Naive thymus-derived CD4-positive, alpha-beta T cell (primary cell): ENCODE data around the gene SPARC. TPM values are rescaled to one million over a fixed set of nuclear protein-coding genes. Genes with fewer than 3 reads are reported as not detected.

ENCODE experiments used
- ATAC-seq: fragments of 150-1000 bp; cut with Tn5 transposase; 2 replicates; pipeline ENCODE4 v1.10.0; 2021; ENCODE audit warnings: mild to moderate bottlenecking, moderate library complexity
- CTCF ChIA-PET: fragments of 350-600 bp; sonication (Branson Sonifier 250); formaldehyde crosslinking; loops from one replicate; lab custom pipeline; 2021; ENCODE audit warnings: antibody characterized with exemption; lab: Charles Lee
- POLR2A ChIA-PET: fragments of 350-600 bp; sonication (Branson Sonifier 250); formaldehyde crosslinking; loops from one replicate; lab custom pipeline; 2021; ENCODE audit warnings: antibody characterized with exemption, inconsistent platforms; lab: Charles Lee
- DNase-seq, 9 donors: peaks; one replicate each; pipeline versions ENCODE4 v3.0.0 to v3.0.0-alpha.2; 2020 to 2022; ENCODE audit warnings: mixed read lengths in 1 of 9
- H3K27ac ChIP-seq: one replicate; pipeline ENCODE4 v1.7.0; 2013; ENCODE audit warnings: mild to moderate bottlenecking, low read depth, low read length, moderate library complexity
- H3K27me3 ChIP-seq, 2 donors: one replicate each; pipeline ENCODE4 v1.7.0; 2013; ENCODE audit warnings: low read length in 2 of 2, mild to moderate bottlenecking in 2 of 2, moderate library complexity in 2 of 2; ENCODE audit not compliant: control insufficient read depth in 2 of 2, insufficient read depth in 2 of 2
- H3K36me3 ChIP-seq, 3 experiments: 1 replicate in 2 of 3; 2 replicates in 1 of 3; pipeline ENCODE4 v1.7.0; 2013; ENCODE audit warnings: low read length in 3 of 3, mild to moderate bottlenecking in 3 of 3, moderate library complexity in 1 of 3; ENCODE audit not compliant: insufficient read depth in 3 of 3, control insufficient read depth in 2 of 3
- H3K4me1 ChIP-seq, 2 donors: one replicate each; pipeline ENCODE4 v1.7.0; 2013; ENCODE audit warnings: low read length in 2 of 2, mild to moderate bottlenecking in 2 of 2, moderate library complexity in 1 of 2; ENCODE audit not compliant: control insufficient read depth in 2 of 2, insufficient read depth in 2 of 2
- H3K4me3 ChIP-seq: 2 replicates; pipeline ENCODE4 v1.7.0; 2013; ENCODE audit warnings: mild to moderate bottlenecking, low read length
- H3K9me3 ChIP-seq, 3 experiments: 1 replicate in 2 of 3; 2 replicates in 1 of 3; pipeline ENCODE4 v1.7.0; 2013; ENCODE audit warnings: low read length in 3 of 3; ENCODE audit not compliant: control insufficient read depth in 2 of 3
- H3K27ac Mint-ChIP-seq, 9 donors: one replicate each; pipeline ENCODE4 v1.8.0; 2020 to 2022; ENCODE audit warnings: mixed read lengths in 9 of 9, mild to moderate bottlenecking in 8 of 9, moderate library complexity in 5 of 9, inconsistent platforms in 2 of 9
- H3K27me3 Mint-ChIP-seq, 5 donors: one replicate each; pipeline ENCODE4 v1.8.0; 2021 to 2022; ENCODE audit warnings: mixed read lengths in 5 of 5, mild to moderate bottlenecking in 1 of 5
- H3K36me3 Mint-ChIP-seq, 5 donors: one replicate each; pipeline ENCODE4 v1.8.0; 2020 to 2022; ENCODE audit warnings: mixed read lengths in 5 of 5, mild to moderate bottlenecking in 3 of 5, inconsistent platforms in 1 of 5
- H3K4me1 Mint-ChIP-seq, 7 donors: one replicate each; pipeline ENCODE4 v1.8.0; 2020 to 2022; ENCODE audit warnings: mixed read lengths in 7 of 7, mild to moderate bottlenecking in 3 of 7, inconsistent platforms in 1 of 7
- H3K4me3 Mint-ChIP-seq, 10 donors: one replicate each; pipeline ENCODE4 v1.8.0; 2020 to 2022; ENCODE audit warnings: mild to moderate bottlenecking in 10 of 10, mixed read lengths in 10 of 10, moderate library complexity in 6 of 10, inconsistent platforms in 2 of 10
- H3K9me3 Mint-ChIP-seq, 11 donors: one replicate each; pipeline ENCODE4 v1.8.0; 2020 to 2022; ENCODE audit warnings: mixed read lengths in 11 of 11, mild to moderate bottlenecking in 4 of 11, inconsistent platforms in 1 of 11, moderate library complexity in 1 of 11
- intact Hi-C, 2 donors: fragments of 100-400 bp; cut with micrococcal nuclease; formaldehyde crosslinking; loops; one replicate each; pipeline ENCODE4 v1.15.1; 2023
- polyA plus RNA-seq, 2 donors: library from polyadenylated mRNA; unstranded; fragments of 300-500 nt; fragmentation: Illumina TruSeq; gene quantifications; one replicate each; pipeline ENCODE4 v1.2.3, GENCODE V29; 2021
- total RNA-seq, 6 experiments: library from RNA in 5 of 6; stranded (reverse) in 5 of 6; gene quantifications; 1 replicate in 5 of 6; 2 replicates in 1 of 6; pipeline ENCODE4 v1.2.3 and lab custom pipeline; 2021 to 2026

The SPARC gene
- total and polyA plus RNA-seq, 7 experiments from 2014 or later = 0.30 to 14.5 (median 0.62) TPM; not detected in 2

DNA sequence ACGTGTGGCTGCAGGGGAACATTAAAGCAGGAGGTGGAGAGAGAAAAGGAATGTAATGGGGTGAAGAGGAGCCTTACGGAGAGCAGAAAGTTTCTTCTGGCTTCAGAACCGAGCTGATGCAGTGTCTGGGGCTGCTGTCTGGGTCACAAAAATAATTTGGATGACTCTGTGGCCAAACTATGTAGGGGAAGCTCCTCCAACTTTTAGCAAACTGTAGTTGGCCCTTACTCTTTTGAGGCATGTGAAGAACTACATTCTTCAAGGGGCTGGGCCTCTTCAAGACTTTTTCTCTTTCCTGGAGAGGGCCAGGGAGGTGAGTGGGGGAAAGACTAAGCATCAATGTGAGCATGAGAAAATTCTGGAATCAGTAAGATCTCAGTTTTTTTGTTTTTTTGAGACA lies 31.9 kb upstream of the SPARC start:
- Mint-ChIP-seq H3K27me3 (peaks cover 0 to 5% (median 0%) of the 10 kb centered on the region in 5 donors), H3K9me3 (peaks cover 0 to 6% (median 0%) of the 10 kb centered on the region in 11 donors), H3K4me1 (peaks cover 0 to 11% (median 0%) of the 10 kb centered on the region in 7 donors), H3K4me3 (no peak overlapping the region), H3K27ac (no peak overlapping the region), H3K36me3 (peaks cover 0 to 12% (median 3%) of the 10 kb centered on the region in 5 donors)
- Histone ChIP-seq H3K4me3 (no peak overlapping the region), H3K27ac (no peak overlapping the region), H3K36me3 (no peaks in the 10 kb centered on the region), H3K4me1 (no peaks in the 10 kb centered on the region), H3K9me3 (no peaks in the 10 kb centered on the region), H3K27me3 (no peaks in the 10 kb centered on the region)
- intact Hi-C loops = no loop called here
- ATAC-seq (no peak), DNase-seq (no peak)
- POLR2A ChIA-PET = no interaction called here
- CTCF ChIA-PET = no interaction called here

DNA sequence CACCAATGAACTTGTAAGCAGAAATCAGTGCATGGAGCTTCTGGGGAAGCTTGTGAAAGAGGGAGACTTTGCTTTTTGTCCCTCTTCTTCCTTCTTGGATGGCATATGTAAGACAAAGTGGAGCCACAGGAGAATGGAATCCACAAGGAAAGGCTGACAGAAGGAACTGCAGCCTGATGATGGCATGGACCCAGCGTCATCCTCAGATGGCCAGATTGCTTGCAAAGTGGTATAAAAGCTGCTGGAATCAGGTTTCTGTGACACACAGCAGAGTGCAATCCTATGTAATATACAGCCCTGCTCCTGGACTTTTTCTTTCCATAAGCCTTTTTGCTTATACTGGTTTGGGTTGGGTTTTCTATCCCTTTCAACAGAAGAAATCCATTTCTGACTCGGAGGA lies 31.4 kb upstream of the SPARC start:
- Histone ChIP-seq H3K27me3 (no peaks in the 10 kb centered on the region), H3K36me3 (no peaks in the 10 kb centered on the region), H3K9me3 (no peaks in the 10 kb centered on the region), H3K4me3 (no peak overlapping the region), H3K27ac (no peak overlapping the region), H3K4me1 (no peaks in the 10 kb centered on the region)
- CTCF ChIA-PET = no interaction called here
- no peak for ATAC-seq
- POLR2A ChIA-PET = no interaction called here
- Mint-ChIP-seq H3K9me3 (peaks cover 0 to 7% (median 0%) of the 10 kb centered on the region in 11 donors), H3K27me3 (peaks cover 0 to 5% (median under 1%) of the 10 kb centered on the region in 5 donors), H3K4me3 (no peak overlapping the region), H3K27ac (no peak overlapping the region), H3K4me1 (peaks cover 0 to 11% (median 0%) of the 10 kb centered on the region in 7 donors), H3K36me3 (peaks cover 0 to 12% (median 3%) of the 10 kb centered on the region in 5 donors)
- intact Hi-C loops = no loop called here
- DNase-seq = no peak

DNA sequence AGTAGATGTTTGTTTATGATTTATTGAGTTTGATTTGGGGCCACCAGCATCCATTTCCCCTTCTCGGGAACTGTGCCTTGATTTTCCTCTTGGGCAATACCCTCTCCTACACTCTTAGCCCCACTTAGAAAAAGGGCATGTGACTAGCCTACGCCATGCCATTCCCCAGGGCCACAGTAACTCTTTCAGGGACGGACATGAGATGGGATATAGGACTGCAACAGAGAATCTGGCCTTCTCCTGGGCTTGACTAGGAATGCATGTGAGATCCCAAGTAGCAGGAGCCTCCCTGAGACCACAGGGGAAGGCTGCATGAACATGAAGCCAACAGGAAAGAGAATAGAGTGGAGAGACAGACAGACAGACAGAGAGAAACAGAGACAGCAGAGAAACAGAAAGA lies 30.7 kb upstream of the SPARC start:
- H3K27ac ChIP-seq = no peak overlapping the region
- intact Hi-C loops = no loop called here
- no peaks in the 10 kb centered on the region for H3K9me3 ChIP-seq
- H3K27me3 ChIP-seq = no peaks in the 10 kb centered on the region
- Mint-ChIP-seq H3K27me3 (peaks cover 4 to 8% (median 5%) of the 10 kb centered on the region in 5 donors), H3K4me1 (peaks cover 0 to 11% (median 0%) of the 10 kb centered on the region in 7 donors), H3K36me3 (peaks cover 0 to 12% (median 3%) of the 10 kb centered on the region in 5 donors), H3K9me3 (peaks cover 0 to 13% (median 3%) of the 10 kb centered on the region in 11 donors), H3K4me3 (no peak overlapping the region), H3K27ac (no peak overlapping the region)
- H3K4me3 ChIP-seq = no peak overlapping the region
- DNase-seq (no peak), ATAC-seq (no peak)
- ChIA-PET CTCF (no interaction called here), POLR2A (no interaction called here)
- no peaks in the 10 kb centered on the region for H3K36me3 ChIP-seq
- no peaks in the 10 kb centered on the region for H3K4me1 ChIP-seq

GRCh38 chr5:151709109-151709735 lies 22.5 kb upstream of the SPARC start:
- Histone ChIP-seq H3K27ac (no peak overlapping the region), H3K4me1 (no peaks in the 10 kb centered on the region), H3K27me3 (no peaks in the 10 kb centered on the region), H3K4me3 (no peak overlapping the region), H3K36me3 (no peaks in the 10 kb centered on the region), H3K9me3 (no peaks in the 10 kb centered on the region)
- intact Hi-C loops = no loop called here
- Mint-ChIP-seq H3K36me3 (no peaks in the 10 kb centered on the region), H3K9me3 (peaks cover 0 to 10% (median 4%) of the 10 kb centered on the region in 11 donors), H3K27me3 (peaks cover 0 to 31% (median 14%) of the 10 kb centered on the region in 5 donors), H3K27ac (no peak overlapping the region), H3K4me1 (peaks cover 0 to 4% (median 0%) of the 10 kb centered on the region in 7 donors), H3K4me3 (no peak overlapping the region)
- DNase-seq (no peak), ATAC-seq (no peak)
- ChIA-PET CTCF (no interaction called here), POLR2A (no interaction called here)

DNA sequence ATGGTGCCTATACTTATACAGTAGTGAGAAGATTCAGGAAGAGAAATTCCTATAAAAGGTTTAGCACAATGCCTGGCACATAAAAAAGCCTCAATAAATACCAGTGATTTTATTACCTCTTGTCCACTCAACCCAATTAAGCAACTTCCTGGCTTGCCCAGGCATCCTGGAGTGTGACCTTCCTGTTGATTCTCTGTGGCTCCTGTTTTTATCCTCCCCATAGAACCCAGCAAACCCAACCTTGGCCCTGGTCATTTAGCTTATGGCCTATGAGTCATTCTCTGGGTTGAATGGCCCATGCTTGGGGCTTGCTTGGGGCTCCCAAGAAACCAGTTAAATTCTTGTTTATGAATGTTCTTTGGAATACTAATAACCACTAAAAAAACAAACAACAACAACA lies 21.4 kb upstream of the SPARC start:
- Mint-ChIP-seq H3K27me3 (peaks cover 0 to 36% (median 13%) of the 10 kb centered on the region in 5 donors), H3K4me3 (no peak overlapping the region), H3K9me3 (peaks cover 0 to 9% (median 4%) of the 10 kb centered on the region in 11 donors), H3K4me1 (peaks cover 0 to 4% (median 0%) of the 10 kb centered on the region in 7 donors), H3K36me3 (no peaks in the 10 kb centered on the region), H3K27ac (no peak overlapping the region)
- Histone ChIP-seq H3K36me3 (no peaks in the 10 kb centered on the region), H3K9me3 (no peaks in the 10 kb centered on the region), H3K27me3 (no peaks in the 10 kb centered on the region), H3K27ac (no peak overlapping the region), H3K4me3 (no peak overlapping the region), H3K4me1 (no peaks in the 10 kb centered on the region)
- intact Hi-C loops = no loop called here
- no peak for ATAC-seq
- no peak for DNase-seq
- POLR2A ChIA-PET = no interaction called here
- CTCF ChIA-PET = no interaction called here

GRCh38 chr5:151707567-151707966 lies 20.9 kb upstream of the SPARC start:
- CTCF ChIA-PET = no interaction called here
- POLR2A ChIA-PET = no interaction called here

DNA sequence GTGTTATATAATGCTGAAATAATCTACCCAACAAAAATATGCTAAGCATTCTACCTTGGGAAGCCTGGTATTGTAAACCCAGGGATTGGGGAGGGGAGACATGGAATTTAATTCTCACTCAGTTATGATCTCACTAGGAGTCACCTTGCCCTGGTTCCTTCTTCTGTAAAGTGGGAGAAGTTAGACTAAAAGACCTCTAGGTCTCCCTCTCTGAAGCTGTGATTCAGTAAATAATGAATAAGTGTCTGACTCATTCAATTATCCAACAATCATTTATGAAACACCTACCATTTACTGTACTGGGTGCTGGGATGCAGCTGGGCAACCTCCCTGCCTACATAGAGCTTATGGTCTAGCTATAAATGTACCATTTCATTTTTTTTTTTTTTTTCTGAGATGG lies 20.2 kb upstream of the SPARC start:
- H3K27ac Mint-ChIP-seq = no peak overlapping the region
- ChIA-PET CTCF (interaction anchor here (0.7 kb wide), 1 partner anchor 14 kb away, joined by 3 read pairs; no protein-coding TSS in a partner anchor), POLR2A (no interaction called here)
- H3K4me1 Mint-ChIP-seq = peaks cover 0 to 4% (median 0%) of the 10 kb centered on the region in 7 donors
- Histone ChIP-seq H3K36me3 (no peaks in the 10 kb centered on the region), H3K9me3 (no peaks in the 10 kb centered on the region), H3K27ac (no peak overlapping the region), H3K4me1 (no peaks in the 10 kb centered on the region), H3K27me3 (no peaks in the 10 kb centered on the region), H3K4me3 (no peak overlapping the region)
- no peaks in the 10 kb centered on the region for H3K36me3 Mint-ChIP-seq
- DNase-seq (no peak), ATAC-seq (no peak)
- peaks cover 0 to 29% (median 5%) of the 10 kb centered on the region in 5 donors for H3K27me3 Mint-ChIP-seq
- H3K4me3 Mint-ChIP-seq = no peak overlapping the region
- intact Hi-C loops = no loop called here
- H3K9me3 Mint-ChIP-seq = peaks cover 0 to 3% (median 0%) of the 10 kb centered on the region in 11 donors

More at GRCh38 chr5:151707567-151707966, 20.9 kb upstream of the SPARC start:
- no peaks in the 10 kb centered on the region for H3K36me3 ChIP-seq
- no peak for DNase-seq
- Mint-ChIP-seq H3K27ac (no peak overlapping the region), H3K27me3 (peaks cover 0 to 35% (median 9%) of the 10 kb centered on the region in 5 donors), H3K4me1 (peaks cover 0 to 4% (median 0%) of the 10 kb centered on the region in 7 donors), H3K9me3 (peaks cover 0 to 4% (median 0%) of the 10 kb centered on the region in 11 donors), H3K4me3 (no peak overlapping the region), H3K36me3 (no peaks in the 10 kb centered on the region)
- no peaks in the 10 kb centered on the region for H3K4me1 ChIP-seq
- ATAC-seq = no peak
- no peak overlapping the region for H3K27ac ChIP-seq
- H3K27me3 ChIP-seq = no peaks in the 10 kb centered on the region
- H3K4me3 ChIP-seq = no peak overlapping the region
- intact Hi-C loops = no loop called here
- no peaks in the 10 kb centered on the region for H3K9me3 ChIP-seq
